HepG2 (cell line): ENCODE measurements around the gene NXN. TPM values are rescaled to one million over a fixed set of nuclear protein-coding genes. Genes with fewer than 3 reads are reported as not detected.

Experiments
- ATAC-seq: fragments of 200-7000 bp; cut with Tn5 transposase; 3 replicates; pipeline ENCODE4 v1.9.1; 2020; ENCODE audit warnings: mild to moderate bottlenecking, moderate library complexity
- BruUV-seq: library from RNA; stranded (reverse); fragments of 400-500 nt; replicated peaks from 2 replicates; lab custom pipeline; 2021; lab: Mats Ljungman, UMichigan
- CTCF ChIA-PET: fragments of 300-600 bp; formaldehyde crosslinking; extraction: SDS; loops from one replicate; lab custom pipeline; 2021; ENCODE audit warnings: low total read pairs, inconsistent platforms, low intra/inter-chr PET ratio; lab: Yijun Ruan, JAX
- POLR2A ChIA-PET: fragments of 350-600 bp; sonication (Branson Sonifier 250); formaldehyde crosslinking; loops from one replicate; lab custom pipeline; 2020; ENCODE audit warnings: antibody characterized with exemption, inconsistent platforms; lab: Yijun Ruan, JAX
- DNase-seq: peaks from one replicate; pipeline ENCODE4 v3.0.0-alpha.2; 2015; ENCODE audit warnings: low spot score
- FAIRE-seq: peaks from 3 replicates; lab custom pipeline; 2011; peaks lifted over from hg19 to GRCh38; lab: Jason Lieb, UNC
- H2AFZ ChIP-seq: one replicate; pipeline ENCODE4 v1.6.1; 2011; ENCODE audit warnings: low read length, inconsistent platforms
- H3K27ac ChIP-seq: fragments of 300-600 bp; 3 replicates; pipeline ENCODE4 v1.8.0; 2011; ENCODE audit warnings: mixed run types, mild to moderate bottlenecking, mixed read lengths, low read length, inconsistent platforms; ENCODE audit not compliant: insufficient read depth; ENCODE audit errors: extremely low read length
- H3K27me3 ChIP-seq, 2 experiments: fragments of 200-600 bp in 1 of 2; 2 replicates in 1 of 2; 3 replicates in 1 of 2; pipeline versions ENCODE4 v1.6.0 to v1.8.0; 2011; ENCODE audit warnings: low read length in 2 of 2, mild to moderate bottlenecking in 2 of 2, moderate library complexity in 2 of 2, inconsistent platforms in 1 of 2; ENCODE audit not compliant: insufficient read depth in 2 of 2, control insufficient read depth in 1 of 2
- H3K36me3 ChIP-seq, 2 experiments: fragments of 200-600 bp in 1 of 2; replicated peaks in 1 of 2; 2 replicates in 1 of 2; 3 replicates in 1 of 2; pipeline versions ENCODE4 v1.5.1 to v1.8.0; 2011; ENCODE audit warnings: low read length in 2 of 2, inconsistent platforms in 1 of 2; ENCODE audit not compliant: insufficient read depth in 2 of 2, control insufficient read depth in 1 of 2
- H3K4me1 ChIP-seq: 2 replicates; pipeline ENCODE4 v1.5.1; 2012; ENCODE audit warnings: low read length, inconsistent platforms; ENCODE audit not compliant: insufficient read depth
- H3K4me2 ChIP-seq: 2 replicates; pipeline ENCODE4 v1.6.0; 2011; ENCODE audit warnings: low read depth, low read length, inconsistent platforms
- H3K4me3 ChIP-seq, 3 experiments: fragments of 200-600 bp in 1 of 3; sonication (generic), shearing (Covaris generic) in 1 of 3; replicated peaks in 1 of 3; 2 replicates each; pipeline ENCODE4 v1.5.1; 2011 to 2016; ENCODE audit warnings: low read length in 3 of 3, inconsistent platforms in 2 of 3, low read depth in 2 of 3, mild to moderate bottlenecking in 2 of 3, control low read depth in 1 of 3, mixed read lengths in 1 of 3; ENCODE audit not compliant: insufficient read depth in 1 of 3
- H3K79me2 ChIP-seq: one replicate; pipeline ENCODE4 v1.6.1; 2011; ENCODE audit warnings: low read length, inconsistent platforms; ENCODE audit not compliant: insufficient read depth
- H3K9ac ChIP-seq: 2 replicates; pipeline ENCODE4 v1.6.0; 2011; ENCODE audit warnings: mild to moderate bottlenecking, low read depth, low read length, inconsistent platforms; ENCODE audit not compliant: insufficient read depth
- H3K9me3 ChIP-seq: 2 replicates; pipeline ENCODE4 v1.5.1; 2012; ENCODE audit warnings: mild to moderate bottlenecking, low read length
- H4K20me1 ChIP-seq: 2 replicates; pipeline ENCODE4 v1.6.0; 2011; ENCODE audit warnings: inconsistent platforms, mild to moderate bottlenecking, low read length, moderate library complexity; ENCODE audit not compliant: insufficient read depth
- CREM ChIP-seq, 2 experiments: sonication (generic) in 1 of 2; formaldehyde crosslinking in 1 of 2; IDR thresholded peaks; 2 replicates each; pipeline versions ENCODE4 v1.4.0 to v1.6.1; 2016 to 2020; ENCODE audit warnings: antibody characterized with exemption in 1 of 2, mild to moderate bottlenecking in 1 of 2, missing genetic modification reagents in 1 of 2
- ERF ChIP-seq: IDR thresholded peaks from 2 replicates; pipeline ENCODE4 v1.6.1; 2018; ENCODE audit warnings: missing biosample characterization, missing genetic modification reagents
- FOXA1 ChIP-seq, 2 experiments: fragments of 450-650 bp in 1 of 2; sonication (generic) in 1 of 2; formaldehyde crosslinking in 1 of 2; IDR thresholded peaks; 2 replicates each; pipeline versions ENCODE4 v1.4.0 to v1.6.1; 2016 to 2020; ENCODE audit warnings: missing genetic modification reagents in 1 of 2
- GATAD2A ChIP-seq: IDR thresholded peaks from 2 replicates; pipeline ENCODE4 v1.6.1; 2016
- KDM6A ChIP-seq: IDR thresholded peaks from 2 replicates; pipeline ENCODE4 v1.6.1; 2016; ENCODE audit warnings: low read depth
- MIXL1 ChIP-seq: IDR thresholded peaks from 2 replicates; pipeline ENCODE4 v1.6.1; 2016
- NFRKB ChIP-seq: fragments of 450-650 bp; IDR thresholded peaks from 2 replicates; pipeline ENCODE4 v1.6.1; 2017
- PAX8 ChIP-seq: sonication (generic); formaldehyde crosslinking; IDR thresholded peaks from 2 replicates; pipeline ENCODE4 v1.8.0; 2022; ENCODE audit warnings: mild to moderate bottlenecking, missing genetic modification reagents, borderline replicate concordance
- RARA ChIP-seq: IDR thresholded peaks from 2 replicates; pipeline ENCODE4 v1.6.1; 2016; ENCODE audit warnings: missing genetic modification reagents, missing compliant biosample characterization
- SKI ChIP-seq: fragments of 450-650 bp; IDR thresholded peaks from one replicate; pipeline ENCODE4 v1.6.1; 2018; ENCODE audit warnings: mild to moderate bottlenecking; ENCODE audit not compliant: partially characterized antibody
- SOX13 ChIP-seq, 3 experiments: fragments of 450-650 bp in 1 of 3; sonication (generic) in 1 of 3; formaldehyde crosslinking in 1 of 3; IDR thresholded peaks in 2 of 3; conservative IDR thresholded peaks in 1 of 3; 2 replicates each; pipeline versions ENCODE4 v1.5.0 to v1.6.1; 2016 to 2020; ENCODE audit warnings: antibody characterized with exemption in 1 of 3, mild to moderate bottlenecking in 1 of 3, missing compliant biosample characterization in 1 of 3, missing genetic modification reagents in 1 of 3, moderate library complexity in 1 of 3
- ZMAT3 ChIP-seq: sonication (generic); formaldehyde crosslinking; conservative IDR thresholded peaks from 2 replicates; pipeline ENCODE4 v1.7.0; 2021; ENCODE audit warnings: missing genetic modification reagents
- ZMYM2 ChIP-seq: sonication (generic); formaldehyde crosslinking; IDR thresholded peaks from 2 replicates; pipeline ENCODE4 v1.8.0; 2022; ENCODE audit warnings: mild to moderate bottlenecking, missing genetic modification reagents
- ZNF430 ChIP-seq: sonication (generic); formaldehyde crosslinking; IDR thresholded peaks from 2 replicates; pipeline ENCODE4 v1.9.0; 2021; ENCODE audit warnings: mild to moderate bottlenecking, missing genetic modification reagents
- ZNF569 ChIP-seq: sonication (generic); formaldehyde crosslinking; IDR thresholded peaks from 2 replicates; pipeline ENCODE4 v1.5.0; 2020; ENCODE audit warnings: mild to moderate bottlenecking, missing genetic modification reagents, moderate library complexity, borderline replicate concordance
- ZNF572 ChIP-seq: sonication (generic); formaldehyde crosslinking; IDR thresholded peaks from 2 replicates; pipeline ENCODE4 v1.5.1; 2020; ENCODE audit warnings: mild to moderate bottlenecking, missing genetic modification reagents
- ZNF615 ChIP-seq: sonication (generic); formaldehyde crosslinking; IDR thresholded peaks from 2 replicates; pipeline ENCODE4 v1.5.0; 2020; ENCODE audit warnings: mild to moderate bottlenecking, missing genetic modification reagents, borderline replicate concordance
- ZNF761 ChIP-seq: sonication (generic); formaldehyde crosslinking; conservative IDR thresholded peaks from 2 replicates; pipeline ENCODE4 v1.4.0; 2020; ENCODE audit warnings: mild to moderate bottlenecking, missing genetic modification reagents
- ZNF766 ChIP-seq: sonication (generic); formaldehyde crosslinking; IDR thresholded peaks from 2 replicates; pipeline ENCODE4 v1.5.0; 2020; ENCODE audit warnings: missing genetic modification reagents, borderline replicate concordance
- WGBS: methylation state at CpG from one replicate; pipeline ENCODE4 v1.1.6; 2017; ENCODE audit warnings: low lambda C conversion rate; 5-methylcytosine and 5-hydroxymethylcytosine counted together
- in situ Hi-C: cut with HindIII; loops from 2 replicates; pipeline ENCODE4 v1.10.0; 2017; ENCODE audit warnings: low pct_unique_long_range_greater_than_20kb; ENCODE audit not compliant: extremely low pct_ligation_motif_present
- intact Hi-C: fragments of 100-400 bp; cut with micrococcal nuclease; formaldehyde crosslinking; loops from one replicate; pipeline ENCODE4 v1.10.0; 2022; ENCODE audit not compliant: unreplicated experiment
- polyA plus RNA-seq, 8 experiments: library from polyadenylated mRNA; depleted of rRNA in 3 of 8; stranded (reverse) in 7 of 8; unstranded in 1 of 8; fragments of >200 nt; fragmentation: Illumina TruSeq in 4 of 8; extraction: Trizol in 4 of 8; gene quantifications; 2 replicates each; pipeline versions ENCODE4 v1.2.1 to v1.2.3, GENCODE V29; 2011 to 2016; ENCODE audit warnings: low read depth in 4 of 8, missing spikeins in 1 of 8, mixed read lengths in 1 of 8; ENCODE audit not compliant: insufficient read depth in 1 of 8
- total RNA-seq, 5 experiments: library from RNA; depleted of rRNA; stranded (reverse); fragments of >200 nt; fragmentation: Illumina TruSeq; extraction: Trizol; gene quantifications; 2 replicates each; pipeline ENCODE4 v1.2.3, GENCODE V29; 2016; ENCODE audit warnings: low read depth in 1 of 5
- TF ChIP-seq, protein P1 (sequence below): sonication (generic); formaldehyde crosslinking; IDR thresholded peaks from 2 replicates; pipeline ENCODE4 v1.4.0; 2020; ENCODE audit warnings: missing genetic modification reagents, mild to moderate bottlenecking, borderline replicate concordance
- TF ChIP-seq, protein P2 (sequence below): sonication (generic); formaldehyde crosslinking; IDR thresholded peaks from 2 replicates; pipeline ENCODE4 v1.5.0; 2020; ENCODE audit warnings: missing genetic modification reagents

Gene NXN
- total and polyA plus RNA-seq, 2 of the 13 experiments (the other 11 are each of a cell fraction or from before 2014, with no cell fraction given) = 22.2 to 24.3 TPM

DNA sequence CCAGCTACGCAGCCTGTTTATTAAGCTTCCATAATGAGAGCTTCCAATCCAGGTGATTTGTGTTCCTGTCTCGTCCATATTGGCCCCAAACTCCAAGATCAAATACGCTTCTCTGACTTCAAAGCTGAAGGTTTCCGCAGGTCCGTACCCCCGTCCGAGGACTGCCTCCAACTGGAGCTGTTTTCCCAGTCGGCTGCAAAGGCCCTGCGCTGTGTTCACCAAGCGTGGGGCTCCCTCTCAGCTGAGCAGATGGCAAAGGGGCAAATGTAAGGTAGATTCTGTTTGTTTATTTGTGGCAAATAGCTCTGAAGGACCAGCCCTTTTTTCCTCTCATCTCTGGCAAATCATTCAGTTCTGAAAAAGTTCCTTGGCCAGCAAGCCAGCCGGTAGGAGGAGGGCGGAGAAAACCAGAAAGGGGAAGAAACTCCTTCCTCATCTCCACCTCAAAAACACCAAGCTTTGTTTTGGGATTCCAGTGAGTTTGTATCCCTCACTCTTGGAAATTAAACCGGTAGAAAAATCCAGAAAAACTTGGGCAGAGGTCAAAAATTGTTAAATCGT lies 35.2 kb downstream of the NXN start (continued):
- TF ChIP-seq ZNF569 (CRISPR knock-in tag) = no peak

- no peaks in the 10 kb centered on the region for H3K9me3 ChIP-seq
- ATAC-seq (peak; percentile 73), DNase-seq (peak; percentile 80), FAIRE-seq (peak; percentile 76)
- no peaks in the 10 kb centered on the region for H3K36me3 ChIP-seq
- ChIA-PET POLR2A (interaction anchor here (0.9 to 2.5 kb wide), 5 partner anchors 16 to 61 kb away, joined by 3 to 10 read pairs (median 4); partner anchors contain the start of genes NXN and TIMM22), CTCF (no interaction called here)
- H3K4me1 ChIP-seq = peaks cover 87% of the 10 kb centered on the region
- peak overlapping the region; percentile 49 for H3K4me2 ChIP-seq
- peak overlapping the region in 1 of 3 experiments; percentile 14; a peak in 1 of 6 replicates for H3K4me3 ChIP-seq
- in situ Hi-C loops = no loop called here
- no peaks in the 10 kb centered on the region for H3K27me3 ChIP-seq
- H3K79me2 ChIP-seq = peaks cover 16% of the 10 kb centered on the region
- peak overlapping the region; percentile 37 for H3K27ac ChIP-seq
- 58% methylated on average over 5 of the region's 11 CpGs for WGBS
- H2AFZ ChIP-seq = no peak overlapping the region
- no peak overlapping the region for H3K9ac ChIP-seq
- BruUV-seq = no TSS peak
- intact Hi-C loops = loop anchor here (2.0 to 5.0 kb wide), 2 partner anchors 19 to 42 kb away; partner anchors contain the start of gene NXN
- H4K20me1 ChIP-seq = no peaks in the 10 kb centered on the region
- peak; percentile 62; the same call in 1 of the 2 replicates for TF ChIP-seq ERF (CRISPR knock-in tag)
- TF ChIP-seq MIXL1 = no peak
- no peak for TF ChIP-seq ZMYM2
- TF ChIP-seq GATAD2A (CRISPR knock-in tag) = peak; percentile 61
- TF ChIP-seq ZNF615 (CRISPR knock-in tag) = no peak
- TF ChIP-seq NFRKB = no peak
- TF ChIP-seq ZNF761 (CRISPR knock-in tag) = no peak
- TF ChIP-seq, protein P1, sequence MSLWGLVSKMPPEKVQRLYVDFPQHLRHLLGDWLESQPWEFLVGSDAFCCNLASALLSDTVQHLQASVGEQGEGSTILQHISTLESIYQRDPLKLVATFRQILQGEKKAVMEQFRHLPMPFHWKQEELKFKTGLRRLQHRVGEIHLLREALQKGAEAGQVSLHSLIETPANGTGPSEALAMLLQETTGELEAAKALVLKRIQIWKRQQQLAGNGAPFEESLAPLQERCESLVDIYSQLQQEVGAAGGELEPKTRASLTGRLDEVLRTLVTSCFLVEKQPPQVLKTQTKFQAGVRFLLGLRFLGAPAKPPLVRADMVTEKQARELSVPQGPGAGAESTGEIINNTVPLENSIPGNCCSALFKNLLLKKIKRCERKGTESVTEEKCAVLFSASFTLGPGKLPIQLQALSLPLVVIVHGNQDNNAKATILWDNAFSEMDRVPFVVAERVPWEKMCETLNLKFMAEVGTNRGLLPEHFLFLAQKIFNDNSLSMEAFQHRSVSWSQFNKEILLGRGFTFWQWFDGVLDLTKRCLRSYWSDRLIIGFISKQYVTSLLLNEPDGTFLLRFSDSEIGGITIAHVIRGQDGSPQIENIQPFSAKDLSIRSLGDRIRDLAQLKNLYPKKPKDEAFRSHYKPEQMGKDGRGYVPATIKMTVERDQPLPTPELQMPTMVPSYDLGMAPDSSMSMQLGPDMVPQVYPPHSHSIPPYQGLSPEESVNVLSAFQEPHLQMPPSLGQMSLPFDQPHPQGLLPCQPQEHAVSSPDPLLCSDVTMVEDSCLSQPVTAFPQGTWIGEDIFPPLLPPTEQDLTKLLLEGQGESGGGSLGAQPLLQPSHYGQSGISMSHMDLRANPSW = no peak
- TF ChIP-seq KDM6A = 0 out of 2 replicates have a peak, but pooled peaks have one; percentile 26
- TF ChIP-seq SKI = peak; percentile 9
- TF ChIP-seq ZMAT3 (CRISPR knock-in tag) = no peak
- no peak for TF ChIP-seq FOXA1 (IDR thresholded peaks at IDR 0.05)
- peak; percentile 77 for TF ChIP-seq FOXA1 (CRISPR knock-in tag; IDR thresholded peaks at IDR 0.05)
- TF ChIP-seq SOX13 (IDR thresholded peaks at IDR 0.05) = no peak
- peak in 1 of 2 experiments; percentile 76; a peak in 2 of 4 replicates for TF ChIP-seq SOX13 (CRISPR knock-in tag; conservative IDR thresholded peaks at IDR 0.05 in 1 of 2, IDR thresholded peaks at IDR 0.05 in 1 of 2)
- 0 out of 2 replicates have a peak, but pooled peaks have one; percentile 36 for TF ChIP-seq ZNF572 (CRISPR knock-in tag)
- peak; percentile 39; the same call in 1 of the 2 replicates for TF ChIP-seq CREM (IDR thresholded peaks at IDR 0.05)
- TF ChIP-seq CREM (CRISPR knock-in tag; IDR thresholded peaks at IDR 0.05) = no peak
- TF ChIP-seq ZNF766 (CRISPR knock-in tag) = no peak
- TF ChIP-seq RARA (CRISPR knock-in tag) = 0 out of 2 replicates have a peak, but pooled peaks have one; percentile 47
- no peak for TF ChIP-seq PAX8 (CRISPR knock-in tag)
- TF ChIP-seq ZNF430 (CRISPR knock-in tag) = 0 out of 2 replicates have a peak, but pooled peaks have one; percentile 25
- TF ChIP-seq, protein P2, sequence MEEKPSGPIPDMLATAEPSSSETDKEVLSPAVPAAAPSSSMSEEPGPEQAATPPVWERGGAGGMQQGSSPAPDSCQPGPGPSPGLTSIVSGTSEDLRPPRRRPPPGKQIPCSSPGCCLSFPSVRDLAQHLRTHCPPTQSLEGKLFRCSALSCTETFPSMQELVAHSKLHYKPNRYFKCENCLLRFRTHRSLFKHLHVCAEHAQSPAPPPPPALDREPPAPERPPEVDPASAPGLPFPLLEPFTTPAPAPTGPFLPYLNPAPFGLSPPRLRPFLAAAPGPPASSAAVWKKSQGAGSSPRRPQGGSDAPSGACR (CRISPR knock-in tag) = no peak
Observed at GRCh38 chr17:935485-935884, 44.1 kb downstream of the NXN start.
